Peyer's patch (tissue), 4 donors: ENCODE data around the gene PRRT3.

Source experiments
- POLR2A ChIP-seq, 2 donors: fragments of 450-650 bp; IDR thresholded peaks; one replicate each; pipeline ENCODE4 v1.5.1; 2017; ENCODE audit warnings: antibody characterized with exemption in 2 of 2, mild to moderate bottlenecking in 2 of 2, moderate library complexity in 2 of 2
- TF ChIP-seq, protein P1 (sequence below), 6 experiments: fragments of 450-650 bp in 4 of 6; fragments of 200-600 bp in 2 of 6; sonication (generic) in 1 of 6; IDR thresholded peaks; one replicate each; pipeline ENCODE4 v1.5.1; 2017 to 2019; ENCODE audit warnings: antibody characterized with exemption in 6 of 6, mild to moderate bottlenecking in 3 of 6, moderate library complexity in 1 of 6

DNA sequence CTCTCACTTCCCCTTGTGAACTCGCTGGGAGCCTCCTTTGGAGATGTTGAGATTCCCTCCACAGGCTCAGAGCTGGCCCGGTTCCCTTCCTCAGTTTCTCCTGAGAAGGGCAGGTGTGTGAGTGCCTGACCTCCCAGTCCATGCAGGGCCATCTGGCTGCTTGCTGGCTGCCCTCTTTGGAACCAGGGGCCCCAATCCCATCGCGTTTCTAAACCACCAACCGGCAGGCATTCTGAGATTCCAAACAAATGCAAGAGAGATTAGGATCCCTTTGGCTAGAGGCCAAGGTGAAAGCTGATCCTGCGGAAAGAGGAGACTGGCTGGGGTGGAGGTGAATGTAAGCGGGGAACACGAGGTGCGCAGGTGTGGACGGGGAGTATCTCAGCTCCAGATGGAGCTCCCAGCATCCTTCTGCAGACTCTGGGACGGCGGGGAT, 2.9 kb upstream of the PRRT3 start:
- no peak for TF ChIP-seq POLR2A (IDR thresholded peaks at IDR 0.05)
- TF ChIP-seq, protein P1, sequence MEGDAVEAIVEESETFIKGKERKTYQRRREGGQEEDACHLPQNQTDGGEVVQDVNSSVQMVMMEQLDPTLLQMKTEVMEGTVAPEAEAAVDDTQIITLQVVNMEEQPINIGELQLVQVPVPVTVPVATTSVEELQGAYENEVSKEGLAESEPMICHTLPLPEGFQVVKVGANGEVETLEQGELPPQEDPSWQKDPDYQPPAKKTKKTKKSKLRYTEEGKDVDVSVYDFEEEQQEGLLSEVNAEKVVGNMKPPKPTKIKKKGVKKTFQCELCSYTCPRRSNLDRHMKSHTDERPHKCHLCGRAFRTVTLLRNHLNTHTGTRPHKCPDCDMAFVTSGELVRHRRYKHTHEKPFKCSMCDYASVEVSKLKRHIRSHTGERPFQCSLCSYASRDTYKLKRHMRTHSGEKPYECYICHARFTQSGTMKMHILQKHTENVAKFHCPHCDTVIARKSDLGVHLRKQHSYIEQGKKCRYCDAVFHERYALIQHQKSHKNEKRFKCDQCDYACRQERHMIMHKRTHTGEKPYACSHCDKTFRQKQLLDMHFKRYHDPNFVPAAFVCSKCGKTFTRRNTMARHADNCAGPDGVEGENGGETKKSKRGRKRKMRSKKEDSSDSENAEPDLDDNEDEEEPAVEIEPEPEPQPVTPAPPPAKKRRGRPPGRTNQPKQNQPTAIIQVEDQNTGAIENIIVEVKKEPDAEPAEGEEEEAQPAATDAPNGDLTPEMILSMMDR (IDR thresholded peaks at IDR 0.05): no peak
